Heart left ventricle (tissue), 13 donors: ENCODE data around the gene C14orf180.

Experiments used
- CTCF ChIP-seq, 12 donors: fragments of 200-600 bp; sonication (generic) in 4 of 12; IDR thresholded peaks; one replicate each; pipeline versions ENCODE4 v1.5.0 to v1.8.0; 2018 to 2022; ENCODE audit warnings: antibody characterized with exemption in 12 of 12, mild to moderate bottlenecking in 5 of 12
- POLR2A ChIP-seq, 2 donors: fragments of 450-650 bp; IDR thresholded peaks; one replicate each; pipeline ENCODE4 v1.6.1; 2017; ENCODE audit warnings: antibody characterized with exemption in 2 of 2, mild to moderate bottlenecking in 2 of 2, moderate library complexity in 2 of 2
- donor health status: ischemic (EF 13 %, LVEDD 7.1; RV severe dilation, severe dysfunction).
- donor health status: DM: no; HTN: yes; CAD: no.
- donor health status: DM: no; HTN: no; CAD: no.
- donor health status: ischemic (EF 25% LVEDD 6.9; RV normal size, moderate dysfunction).
- donor health status: ischemic (EF 25% LVEDD 5.7; RV mildly dilated, moderate dysfunction).
- donor health status: ischemic (EF 35%, LVEDD 5.7; RV mildly dilated, moderate dysfunction).
- donor health status: nonischemic (EF 11% LVEDD 7.7; RV severe dilation, severe dysfunction).
- donor health status: DM: yes; HTN: yes; CAD: no.
- donor health status: PGD.
- donor health status: ischemic (EF 29% LVEDD 5.4; RV normal size, mild dysfunction).
- donor health status: nonischemic (EF 23%, LVEDD 6.1; RV moderate dilation, normal function).

- no peak for TF ChIP-seq CTCF (IDR thresholded peaks at IDR 0.05)
- no peak for TF ChIP-seq POLR2A (IDR thresholded peaks at IDR 0.05)
Observed at GRCh38 chr14:104542871-104543830, 36.4 kb upstream of the C14orf180 start.
